LoVo (cell line): ENCODE measurements around the gene AGRP.
"Not testable (repeated sequence)": the region's sequence is repeated elsewhere in the genome, so short reads cannot be mapped to it uniquely, and the experiment has no call there.

Source experiments
- DNase-seq: peaks from one replicate; pipeline ENCODE4 v3.0.0-alpha.2; 2016; ENCODE audit warnings: low spot score

Gene AGRP

DNA sequence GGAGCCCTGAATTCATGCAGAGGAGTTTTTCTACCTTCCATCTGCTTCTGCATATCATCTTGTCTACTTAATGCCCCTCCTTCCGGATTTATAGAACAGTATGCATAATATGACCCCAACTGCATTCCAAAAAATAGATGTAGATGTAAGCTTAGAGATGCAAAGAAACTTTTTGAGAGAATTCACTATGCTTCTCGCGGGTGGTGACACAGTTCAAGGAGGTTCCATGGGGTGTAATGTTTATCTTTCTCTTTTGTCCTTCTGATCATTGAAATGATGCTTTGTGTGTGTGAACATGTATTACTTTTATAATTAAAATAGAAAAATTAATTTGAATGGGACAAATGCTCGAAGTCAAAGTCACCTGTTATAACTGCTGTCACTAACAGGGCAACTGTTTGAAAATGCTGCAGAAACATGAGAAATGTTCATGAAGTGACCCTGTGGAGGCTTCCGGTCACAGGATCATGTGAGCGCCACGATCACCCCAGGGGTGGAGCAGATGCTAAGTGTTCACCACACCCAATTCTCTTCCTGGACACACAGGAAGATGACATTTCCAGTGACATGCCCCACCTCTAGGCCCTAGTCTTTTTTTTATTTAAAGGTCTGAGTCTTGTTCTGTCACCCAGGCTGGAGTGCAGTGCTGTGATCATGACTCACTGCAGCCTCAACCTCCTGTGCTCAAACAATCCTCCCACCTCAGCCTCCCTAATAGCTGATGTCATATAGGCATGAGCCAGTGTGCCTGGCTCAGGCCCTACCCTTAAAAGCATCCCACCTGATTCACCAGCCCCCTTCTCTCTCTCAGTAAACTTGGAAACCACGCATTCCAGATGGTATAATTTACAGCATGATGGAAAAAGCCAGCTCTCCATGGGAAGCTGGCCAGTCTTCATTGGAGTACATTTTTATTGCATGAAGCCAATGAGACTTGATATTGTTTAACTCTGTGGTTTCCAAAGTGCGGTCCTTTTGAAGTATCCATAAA lies 21.0 kb upstream of the AGRP start:
- DNase-seq = peak; percentile 22

DNA sequence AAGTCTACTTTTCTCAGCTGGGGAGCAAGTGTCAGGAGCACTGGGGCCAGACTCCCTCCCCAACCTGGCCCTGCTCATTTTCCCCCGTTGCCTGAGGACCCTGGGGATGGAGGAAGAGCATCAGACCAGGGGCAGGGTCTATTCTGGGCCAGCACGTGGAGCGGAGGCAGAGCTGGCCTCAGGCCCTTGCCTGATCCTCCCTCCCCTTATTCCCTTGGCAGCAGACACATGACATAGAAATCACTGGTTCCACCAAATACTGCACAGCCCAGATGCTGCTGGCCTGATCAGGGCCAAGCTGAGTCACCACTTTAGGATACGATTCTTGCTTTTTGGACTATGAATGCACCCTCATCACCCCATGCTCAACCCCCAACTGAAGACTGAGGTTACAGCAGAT lies 15.8 kb upstream of the AGRP start:
- no peak for DNase-seq

DNA sequence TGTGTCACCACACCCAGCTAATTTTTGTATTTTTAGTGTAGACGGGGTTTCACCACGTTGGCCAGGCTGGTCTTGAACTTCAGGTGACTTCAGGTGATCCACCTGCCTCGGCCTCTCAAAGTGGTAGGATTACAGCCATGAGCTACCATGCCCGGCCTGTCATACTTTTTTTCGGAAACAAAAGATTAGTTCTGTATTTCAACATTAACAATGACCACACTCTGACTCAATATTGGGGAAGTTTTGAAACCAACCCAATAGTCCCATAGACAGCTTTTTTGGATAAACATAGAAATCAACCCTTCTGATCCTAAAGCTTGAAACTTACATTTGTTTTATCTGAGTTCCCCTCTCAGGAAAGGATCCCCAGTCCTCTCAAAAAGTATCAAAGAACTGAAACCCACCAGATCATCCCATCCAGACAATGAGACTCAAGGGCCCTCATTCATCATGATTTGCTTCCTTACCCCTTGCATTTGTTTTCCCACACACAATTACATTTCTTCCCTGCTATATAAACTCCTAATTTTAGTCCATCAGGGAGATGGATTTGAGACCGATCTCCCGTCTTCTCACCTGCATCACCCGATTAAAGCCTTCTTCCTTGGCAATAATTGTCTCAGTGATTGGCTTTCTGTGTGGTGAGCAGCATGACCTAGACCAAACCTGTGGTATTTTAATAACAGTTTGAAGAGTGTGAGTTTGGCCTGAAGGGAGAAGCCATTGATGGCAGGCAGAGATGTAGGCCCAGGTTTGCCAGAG lies 7.2 kb upstream of the AGRP start:
- no peak for DNase-seq

DNA sequence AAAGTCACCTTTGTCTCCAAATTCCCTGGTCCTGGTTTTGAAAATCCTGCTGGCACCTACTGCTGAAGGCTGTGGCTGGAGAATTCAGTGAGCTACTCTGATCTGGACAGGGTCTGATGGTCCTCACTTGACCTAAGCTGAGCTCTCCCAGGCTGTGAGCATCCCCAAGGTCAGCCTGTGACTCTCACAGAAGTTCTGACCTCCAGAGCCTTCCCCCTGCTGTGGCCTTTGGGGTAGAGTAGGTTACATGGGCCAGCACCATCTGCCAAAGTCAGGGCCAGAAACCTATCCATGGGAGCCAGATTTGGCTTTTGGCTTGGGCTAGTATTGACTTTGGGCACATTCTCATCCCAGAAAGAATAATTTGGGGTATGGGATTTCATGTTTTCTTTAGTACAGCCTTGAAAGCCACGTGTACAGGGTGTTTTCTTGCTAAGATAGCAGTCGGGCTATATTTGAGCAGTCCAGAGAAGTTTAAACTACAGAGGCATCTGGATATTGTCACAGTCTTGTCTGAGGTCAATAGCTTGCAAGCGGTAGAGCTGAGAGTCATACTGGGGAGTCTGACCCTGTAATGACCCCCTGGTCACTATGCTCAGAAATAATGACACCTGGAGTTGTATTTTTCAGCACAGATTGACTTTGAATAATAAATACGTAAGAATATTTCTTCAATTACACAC lies 6.2 kb upstream of the AGRP start:
- no peak for DNase-seq

DNA sequence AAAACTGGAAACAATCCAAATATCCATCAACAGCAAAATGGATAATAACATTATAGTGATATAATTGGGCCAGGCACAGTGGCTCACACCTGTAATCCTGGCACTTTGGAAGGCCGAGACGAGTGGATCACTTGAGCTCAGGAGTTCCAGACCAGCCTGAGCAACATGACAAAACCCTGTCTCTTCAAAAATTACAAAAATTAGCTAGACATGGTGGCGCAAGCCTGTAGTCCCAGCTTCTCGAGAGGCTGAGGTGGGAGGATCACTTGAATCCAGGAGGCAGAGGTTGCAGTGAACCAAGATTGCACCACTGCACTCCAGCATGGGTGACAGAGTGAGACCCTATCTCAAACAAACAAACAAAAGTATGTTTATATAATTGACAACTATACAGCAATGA lies 4.2 kb upstream of the AGRP start:
- not testable (repeated sequence) for DNase-seq

DNA sequence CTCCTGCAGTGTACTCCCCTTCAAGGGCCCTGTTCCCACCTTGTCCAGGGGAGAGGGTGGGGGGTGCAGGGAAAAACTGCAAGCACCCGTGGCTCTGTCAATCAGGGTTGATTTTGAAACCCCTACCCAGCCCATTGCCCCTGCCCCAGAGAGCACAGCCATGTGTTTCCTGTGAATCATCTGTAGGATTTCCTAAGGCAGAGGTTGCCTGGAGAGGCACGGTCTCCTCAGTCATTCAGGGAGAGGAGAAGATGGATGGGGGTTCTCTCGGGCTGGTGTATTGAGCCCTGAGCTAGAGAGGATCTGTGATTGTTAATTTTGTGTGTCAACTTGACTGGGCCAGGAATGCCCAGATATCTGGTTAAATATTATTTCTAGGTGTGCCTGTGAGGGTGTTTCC lies 3.5 kb upstream of the AGRP start:
- DNase-seq = no peak

DNA sequence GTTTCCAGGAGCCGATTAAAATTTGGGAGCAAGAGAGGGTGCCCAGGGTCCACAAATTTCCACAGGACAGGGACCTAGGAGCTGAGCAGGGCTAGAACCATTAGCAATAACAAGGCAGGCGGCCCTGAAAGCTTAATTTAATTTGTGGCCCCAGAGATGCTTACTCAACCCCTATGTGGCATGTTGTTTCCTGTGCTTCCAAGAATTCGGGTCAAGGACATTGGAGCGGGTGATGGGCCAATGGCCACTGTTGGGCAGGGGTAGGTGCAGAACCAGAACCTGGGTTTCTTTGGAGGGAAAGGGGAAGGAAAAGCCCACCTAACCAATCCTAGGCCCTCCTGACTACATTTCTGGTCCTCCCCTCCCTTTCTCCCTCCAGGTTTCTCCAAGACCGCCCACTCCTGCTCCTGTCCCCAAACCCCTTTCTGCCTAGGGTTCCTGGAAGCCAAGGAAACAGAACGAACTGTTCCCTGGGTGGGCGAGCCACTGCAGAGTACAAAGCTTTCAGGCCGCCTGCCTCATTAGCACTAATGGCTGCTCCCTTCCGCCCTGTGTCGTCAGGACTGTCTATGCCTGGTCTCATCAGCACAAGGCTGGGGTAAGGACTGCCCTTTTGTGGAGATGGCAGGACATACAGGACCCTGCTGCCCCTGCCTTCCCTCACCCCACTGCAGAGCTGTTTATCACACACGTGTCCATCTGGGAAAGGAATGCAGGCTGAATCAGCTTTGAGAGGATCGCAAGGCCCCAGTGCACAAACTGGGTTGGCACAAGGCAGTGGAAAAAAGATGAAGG lies 581 bp upstream of the AGRP start:
- no peak for DNase-seq

DNA sequence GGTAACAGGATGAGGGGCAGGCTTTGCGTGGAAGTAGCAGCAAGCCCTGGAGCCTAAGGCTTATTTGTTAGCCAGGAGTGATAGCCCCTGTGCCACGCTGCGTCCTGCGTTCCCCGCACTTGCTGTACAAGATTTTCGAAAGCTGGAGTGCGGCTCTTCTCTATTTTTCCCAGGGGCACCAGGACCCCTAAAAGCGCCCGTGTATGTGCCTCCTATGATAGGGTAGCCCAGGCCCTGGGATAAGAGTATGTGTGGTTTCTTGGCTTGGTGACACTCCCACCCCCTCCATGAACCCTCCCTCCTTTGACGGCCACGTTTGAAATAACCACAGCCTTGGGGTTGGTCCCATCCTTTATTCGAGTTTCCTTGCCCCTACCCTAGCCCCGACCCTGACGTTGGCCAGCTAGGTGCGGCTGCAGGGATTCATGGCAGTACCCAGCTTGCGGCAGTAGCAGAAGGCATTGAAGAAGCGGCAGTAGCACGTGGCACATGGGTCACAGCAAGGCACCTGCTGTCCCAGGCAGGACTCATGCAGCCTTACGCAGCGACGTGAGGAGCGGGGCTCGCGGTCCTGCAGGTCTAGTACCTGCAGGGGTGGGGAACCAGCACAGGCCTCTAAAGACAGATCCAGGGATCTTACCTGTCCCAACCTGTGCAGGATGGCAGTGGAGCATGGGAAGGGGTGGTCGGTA lies 968 bp downstream of the AGRP start:
- no peak for DNase-seq

DNA sequence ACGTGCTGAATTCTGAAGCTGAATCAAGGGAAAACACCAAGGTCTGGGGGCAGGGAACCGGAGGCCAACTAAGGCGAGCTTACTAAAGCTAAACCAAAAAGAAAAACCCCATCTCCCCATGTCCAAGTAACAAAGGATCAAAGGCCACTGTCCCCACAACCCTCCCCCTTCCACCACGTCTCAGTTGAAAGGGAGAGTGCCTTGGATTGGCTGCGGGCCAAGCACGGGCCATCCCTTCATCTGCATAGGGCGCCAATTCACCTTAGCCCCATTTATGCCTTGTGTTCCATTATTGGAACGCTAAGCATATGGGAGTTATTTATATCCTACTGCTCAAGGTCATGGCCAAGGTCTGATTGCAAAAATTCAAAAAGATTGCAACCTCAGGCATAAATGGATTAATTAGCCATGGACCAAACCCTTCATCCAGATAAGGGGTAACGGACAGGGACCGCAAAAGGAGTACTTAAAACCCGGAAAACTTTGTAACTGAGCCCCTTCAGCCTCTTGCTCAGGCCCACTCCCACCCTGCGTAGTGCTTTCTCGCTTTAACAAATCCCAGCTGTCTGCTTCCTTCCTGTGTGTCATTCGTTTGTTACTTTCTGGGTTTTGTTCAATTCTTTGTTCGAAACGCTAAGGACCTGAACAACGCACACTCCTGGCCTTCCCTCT lies 1.6 kb downstream of the AGRP start:
- DNase-seq = peak; percentile 29

DNA sequence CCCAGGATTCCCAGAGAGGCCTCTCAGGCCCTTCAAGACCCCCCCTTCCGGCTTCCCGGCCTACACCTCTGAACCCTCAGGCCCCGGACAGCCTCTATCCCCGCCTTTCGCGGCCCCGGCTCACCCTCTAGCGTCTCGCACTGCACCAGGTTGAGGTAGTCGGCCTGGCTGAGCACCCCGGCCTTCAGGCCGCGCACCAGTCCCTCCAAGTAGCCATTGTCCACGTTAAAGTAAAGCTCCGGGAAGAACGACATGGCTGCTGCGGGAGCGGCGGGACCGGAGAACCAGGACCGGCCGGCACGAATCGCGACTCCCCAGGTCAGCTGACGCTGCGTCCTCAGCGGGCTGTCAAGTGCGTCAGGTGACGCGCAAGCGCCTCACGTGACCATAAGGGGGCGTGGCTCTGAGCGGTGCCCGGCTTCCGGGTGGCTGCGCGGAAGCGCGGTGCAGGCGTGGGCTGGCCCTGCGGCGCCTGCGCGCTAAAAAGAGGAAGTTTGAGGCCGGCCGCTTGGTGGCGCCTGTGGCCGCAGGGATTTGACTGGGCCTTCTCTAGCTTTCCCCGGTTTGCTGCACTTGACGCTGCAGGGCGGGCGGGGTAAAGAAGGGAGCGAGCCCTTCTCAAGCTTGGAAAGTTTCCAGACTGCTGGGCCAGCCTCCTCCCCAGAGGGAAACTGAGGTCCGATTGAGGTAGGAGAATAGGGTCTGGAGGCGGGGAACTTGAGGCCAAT lies 2.4 kb downstream of the AGRP start, which contains the start of gene ATP6V0D1:
ATP6V0D1 (minus strand) TSS at position 325 of the 728 bp plus-strand sequence; CDS start at position 254, 71 bp downstream.
- peak; percentile 98 for DNase-seq

DNA sequence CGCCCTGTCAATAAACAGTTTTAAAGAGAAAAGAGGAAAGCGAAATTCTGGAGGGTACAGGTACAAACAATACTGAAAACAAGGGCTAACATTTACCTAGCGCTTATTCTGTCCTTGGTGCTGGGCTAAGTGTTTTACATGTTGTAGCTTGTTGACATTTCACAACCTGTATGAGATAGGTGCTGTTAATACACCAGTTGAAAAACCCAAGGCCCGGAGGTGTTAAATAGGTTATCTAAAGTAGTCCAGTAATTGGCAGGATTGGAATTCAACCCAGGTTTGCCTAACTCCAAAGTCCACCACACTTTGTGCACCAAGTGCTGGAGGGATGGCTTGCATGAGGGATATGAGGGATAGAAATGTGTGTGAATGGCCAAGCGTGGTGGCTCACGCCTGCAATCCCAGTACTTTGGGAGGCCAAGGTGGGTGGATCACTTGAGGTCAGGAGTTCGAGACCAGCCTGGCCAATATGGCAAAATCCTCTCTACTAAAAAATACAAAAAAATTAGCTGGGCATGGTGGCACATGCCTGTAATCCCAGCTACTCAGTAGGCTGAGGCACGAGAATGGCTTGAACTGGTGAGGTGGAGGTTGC lies 5.3 kb downstream of the AGRP start:
- no peak for DNase-seq

DNA sequence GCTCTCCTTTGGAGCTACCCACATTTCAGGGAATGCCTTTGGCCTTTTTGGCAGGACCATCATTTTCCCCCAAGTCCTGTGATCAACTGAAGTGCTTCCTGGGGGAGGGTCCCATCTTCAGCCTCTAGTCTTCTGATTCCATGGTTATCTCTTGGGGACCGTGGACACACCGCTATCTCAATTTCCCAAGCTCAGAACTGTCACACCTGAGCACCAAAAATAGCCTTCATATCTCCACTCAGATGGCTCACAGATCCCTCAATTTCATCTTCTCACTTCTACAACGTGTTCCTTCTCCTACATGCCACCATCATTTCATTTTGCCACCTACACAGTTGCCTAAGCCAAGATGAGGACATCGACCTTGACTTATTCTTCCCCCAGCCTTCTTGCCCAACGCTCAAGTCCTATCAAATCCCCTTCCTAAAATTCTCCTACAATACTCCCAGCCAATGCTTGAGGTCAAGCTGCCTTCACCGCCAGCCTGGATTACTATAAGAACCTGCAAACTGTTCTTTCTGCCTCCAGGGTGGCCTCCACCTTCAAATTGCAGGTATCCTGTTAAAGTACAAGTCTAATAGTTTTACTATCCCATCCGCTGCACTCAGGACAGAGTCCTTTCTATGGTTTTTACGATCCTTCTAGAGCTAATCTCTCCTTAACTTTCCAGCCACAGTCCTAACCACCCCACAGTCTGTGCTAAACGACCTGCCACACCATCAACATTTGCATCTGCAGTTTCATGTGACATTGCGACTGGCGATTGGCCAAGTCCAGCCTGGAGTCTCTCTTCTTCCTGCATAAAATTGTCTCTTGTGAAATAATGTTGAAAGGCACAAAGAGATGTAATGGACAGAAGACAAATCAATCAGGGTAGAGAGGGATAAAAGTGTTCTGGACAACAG lies 8.5 kb downstream of the AGRP start:
- DNase-seq = no peak

DNA sequence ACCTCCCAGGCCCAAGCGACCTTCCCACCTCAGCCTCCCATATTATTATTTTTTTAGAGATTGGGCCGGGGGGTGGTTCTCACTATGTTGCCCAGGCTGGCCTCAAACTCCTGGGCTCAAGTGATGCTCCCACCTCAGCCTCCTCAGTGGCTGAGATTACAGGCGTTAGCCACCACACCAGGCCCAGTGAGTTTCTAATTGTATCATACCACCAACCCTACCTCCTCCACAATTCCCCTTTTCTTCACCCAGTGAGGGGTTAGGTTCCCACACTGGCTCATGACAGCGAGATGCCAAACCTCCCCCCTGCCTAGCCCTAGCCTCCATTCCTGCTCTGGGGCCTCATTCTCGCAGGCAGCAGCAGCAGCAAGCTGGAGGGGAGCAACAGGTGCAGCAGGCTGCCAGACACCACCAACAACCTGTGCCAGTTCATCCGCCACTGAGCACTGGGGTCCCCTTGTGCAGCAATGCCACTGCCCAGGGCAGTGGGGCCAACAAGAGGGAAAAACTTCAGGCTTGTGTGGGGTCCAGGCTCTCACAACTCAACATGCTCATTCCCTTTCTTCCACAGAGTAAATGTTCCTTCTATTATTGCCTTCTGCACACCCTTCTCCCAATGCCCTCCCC lies 11.5 kb downstream of the AGRP start:
- DNase-seq = no peak

DNA sequence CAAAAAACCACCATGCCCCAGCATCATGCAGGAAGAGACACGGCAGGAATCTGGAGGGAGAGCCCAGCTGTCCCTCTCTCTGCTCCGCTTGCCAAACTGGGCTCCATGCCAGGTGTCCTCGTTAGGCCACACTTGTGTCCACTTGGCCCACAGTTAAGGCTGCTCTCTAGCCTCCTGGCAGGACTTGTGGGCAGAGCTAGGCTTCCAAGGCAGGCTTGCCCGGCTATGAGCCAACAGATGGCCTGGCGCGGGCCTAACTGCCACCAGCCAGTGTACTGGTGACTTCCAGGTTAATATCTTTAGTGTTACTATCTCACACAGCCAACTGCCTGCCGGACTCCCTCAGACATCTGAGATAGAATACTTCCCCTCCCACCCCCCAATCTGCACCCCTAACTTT lies 13.0 kb downstream of the AGRP start:
- no peak for DNase-seq

DNA sequence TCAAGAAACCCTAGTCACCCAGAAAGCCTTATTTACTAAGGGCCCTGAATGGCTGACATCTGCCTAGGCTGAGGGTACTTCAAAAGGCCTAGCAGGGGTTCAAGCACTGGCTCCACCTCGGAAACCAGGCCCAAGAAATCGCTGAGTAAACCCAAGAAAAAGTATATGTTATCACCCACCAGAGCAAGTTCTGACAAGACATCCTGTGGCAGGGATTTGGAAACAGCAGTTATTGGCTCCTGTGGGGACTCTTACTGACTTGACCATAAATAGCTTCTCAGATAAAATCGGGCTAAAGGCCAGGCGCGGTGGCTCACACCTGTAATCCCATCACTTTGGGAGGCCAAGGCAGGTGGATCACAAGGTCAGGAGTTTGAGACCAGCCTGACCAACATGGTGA lies 14.6 kb downstream of the AGRP start:
- no peak for DNase-seq

DNA sequence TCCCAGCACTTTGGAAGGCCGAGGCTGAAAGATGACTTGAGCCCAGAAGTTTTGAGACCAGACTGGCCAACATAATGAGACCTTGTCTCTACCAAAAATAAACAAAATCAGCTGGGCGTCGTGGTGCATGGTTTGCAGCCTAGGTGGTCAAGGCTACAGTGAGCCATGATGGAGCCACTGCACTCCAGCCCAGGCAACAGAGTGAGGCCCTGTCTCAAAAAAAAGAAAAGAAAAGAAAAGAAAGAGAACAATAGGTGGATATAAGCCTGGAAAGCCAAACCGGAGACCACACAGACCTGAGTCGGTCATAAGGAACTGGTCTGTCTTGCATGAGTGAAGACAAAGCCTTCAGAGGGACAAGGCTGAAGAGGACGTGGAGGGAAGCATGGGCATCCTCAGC lies 16.8 kb downstream of the AGRP start:
- DNase-seq = no peak

DNA sequence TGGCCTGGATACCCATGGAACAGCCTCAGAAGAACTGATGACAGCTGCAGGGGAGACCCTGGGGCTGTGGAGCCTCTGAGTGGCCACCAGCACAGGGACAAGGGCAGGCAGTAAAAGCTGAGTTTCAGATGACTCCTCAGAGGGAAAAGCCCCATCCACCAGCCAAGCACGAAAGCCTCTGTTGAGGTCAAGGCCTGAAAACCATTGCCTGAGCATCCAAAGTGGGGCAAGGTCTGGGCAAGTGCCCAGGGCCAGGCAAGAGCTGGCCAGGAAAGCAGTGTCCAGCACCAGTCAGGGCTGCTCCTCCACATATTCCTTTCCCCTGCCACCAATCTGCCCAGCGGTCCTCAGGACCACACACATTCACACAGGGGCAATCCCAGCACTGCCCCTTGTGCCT lies 18.8 kb downstream of the AGRP start:
- DNase-seq = no peak

DNA sequence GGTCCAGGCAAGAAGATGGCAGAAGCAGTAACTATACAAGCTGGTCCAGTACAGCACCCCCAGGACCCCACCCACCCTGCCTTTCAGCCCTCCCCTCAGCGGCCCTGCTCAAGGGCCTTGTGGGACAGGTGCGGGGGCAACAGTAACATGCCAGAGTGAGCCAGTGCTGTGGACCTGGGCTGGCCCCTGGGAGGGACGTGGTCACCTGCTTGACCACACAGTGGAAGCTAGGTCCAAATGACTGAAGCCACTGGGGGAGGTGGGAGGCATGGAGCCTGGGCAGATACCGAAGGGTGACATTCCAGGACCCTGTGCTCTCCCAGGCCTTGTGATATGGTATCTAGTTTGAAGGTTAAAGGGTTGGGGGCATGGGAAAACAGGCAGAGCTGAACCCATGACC lies 19.7 kb downstream of the AGRP start:
- no peak for DNase-seq
